Measurements from ENCODE around the gene AP5S1. TPM values are rescaled to one million over a fixed set of nuclear protein-coding genes. Genes with fewer than 3 reads are reported as not detected.
A peak's percentile ranks its signal among the peaks of the same experiment; 100 is the strongest.

Gene AP5S1
- total and polyA plus RNA-seq, 2 of the 13 experiments (the other 11 are each of a cell fraction or from before 2014, with no cell fraction given): 7.9 to 23.2 TPM

DNA sequence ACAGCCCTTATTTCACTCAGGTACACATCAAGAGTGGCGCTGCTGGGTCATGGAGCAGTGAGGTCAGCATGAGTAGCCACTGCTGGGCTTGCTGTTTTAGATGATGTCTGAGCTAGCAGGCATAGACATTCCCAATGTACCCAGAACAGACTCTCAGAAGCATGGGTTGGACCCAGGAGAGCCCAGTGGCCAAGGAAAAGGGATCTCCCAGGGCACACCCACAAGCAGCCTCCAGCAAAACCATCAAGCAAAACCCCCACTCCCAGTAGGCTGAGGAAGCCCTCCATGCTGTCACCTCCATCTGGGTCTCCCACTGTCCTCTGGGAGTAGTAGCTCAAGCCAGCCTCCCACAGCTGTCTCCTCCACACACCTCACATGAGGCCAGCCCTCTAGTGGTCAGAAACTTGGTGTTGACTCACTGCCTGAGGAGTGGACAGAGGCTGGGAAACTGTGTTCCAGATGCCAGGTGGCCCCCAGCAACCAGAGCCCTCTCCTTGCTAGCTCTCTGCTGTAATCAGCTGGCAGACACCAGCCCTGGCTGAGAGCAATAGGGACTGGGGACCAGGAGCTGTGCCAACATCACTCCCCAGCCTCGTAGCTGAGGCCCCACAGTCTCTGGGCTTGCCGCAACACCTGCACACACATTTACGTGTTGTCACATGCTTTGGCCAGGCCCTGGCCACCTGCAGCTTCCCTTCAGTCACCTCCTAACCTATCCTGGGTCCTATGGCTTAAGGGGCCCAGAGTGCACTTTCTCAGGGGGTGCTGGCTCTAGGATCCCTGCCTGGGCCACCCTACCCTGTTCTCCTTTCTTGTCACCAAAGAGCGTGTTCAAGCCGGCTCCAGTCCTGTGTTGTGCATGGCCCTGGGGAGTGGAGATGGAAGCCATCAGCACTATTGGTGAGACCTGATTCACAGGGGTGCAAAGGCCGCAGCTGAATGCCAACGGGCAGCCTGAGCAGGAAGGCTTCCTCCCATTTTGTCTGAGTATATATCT, 1.9 kb upstream of the AP5S1 start (continued):
- TF ChIP-seq, protein P1, sequence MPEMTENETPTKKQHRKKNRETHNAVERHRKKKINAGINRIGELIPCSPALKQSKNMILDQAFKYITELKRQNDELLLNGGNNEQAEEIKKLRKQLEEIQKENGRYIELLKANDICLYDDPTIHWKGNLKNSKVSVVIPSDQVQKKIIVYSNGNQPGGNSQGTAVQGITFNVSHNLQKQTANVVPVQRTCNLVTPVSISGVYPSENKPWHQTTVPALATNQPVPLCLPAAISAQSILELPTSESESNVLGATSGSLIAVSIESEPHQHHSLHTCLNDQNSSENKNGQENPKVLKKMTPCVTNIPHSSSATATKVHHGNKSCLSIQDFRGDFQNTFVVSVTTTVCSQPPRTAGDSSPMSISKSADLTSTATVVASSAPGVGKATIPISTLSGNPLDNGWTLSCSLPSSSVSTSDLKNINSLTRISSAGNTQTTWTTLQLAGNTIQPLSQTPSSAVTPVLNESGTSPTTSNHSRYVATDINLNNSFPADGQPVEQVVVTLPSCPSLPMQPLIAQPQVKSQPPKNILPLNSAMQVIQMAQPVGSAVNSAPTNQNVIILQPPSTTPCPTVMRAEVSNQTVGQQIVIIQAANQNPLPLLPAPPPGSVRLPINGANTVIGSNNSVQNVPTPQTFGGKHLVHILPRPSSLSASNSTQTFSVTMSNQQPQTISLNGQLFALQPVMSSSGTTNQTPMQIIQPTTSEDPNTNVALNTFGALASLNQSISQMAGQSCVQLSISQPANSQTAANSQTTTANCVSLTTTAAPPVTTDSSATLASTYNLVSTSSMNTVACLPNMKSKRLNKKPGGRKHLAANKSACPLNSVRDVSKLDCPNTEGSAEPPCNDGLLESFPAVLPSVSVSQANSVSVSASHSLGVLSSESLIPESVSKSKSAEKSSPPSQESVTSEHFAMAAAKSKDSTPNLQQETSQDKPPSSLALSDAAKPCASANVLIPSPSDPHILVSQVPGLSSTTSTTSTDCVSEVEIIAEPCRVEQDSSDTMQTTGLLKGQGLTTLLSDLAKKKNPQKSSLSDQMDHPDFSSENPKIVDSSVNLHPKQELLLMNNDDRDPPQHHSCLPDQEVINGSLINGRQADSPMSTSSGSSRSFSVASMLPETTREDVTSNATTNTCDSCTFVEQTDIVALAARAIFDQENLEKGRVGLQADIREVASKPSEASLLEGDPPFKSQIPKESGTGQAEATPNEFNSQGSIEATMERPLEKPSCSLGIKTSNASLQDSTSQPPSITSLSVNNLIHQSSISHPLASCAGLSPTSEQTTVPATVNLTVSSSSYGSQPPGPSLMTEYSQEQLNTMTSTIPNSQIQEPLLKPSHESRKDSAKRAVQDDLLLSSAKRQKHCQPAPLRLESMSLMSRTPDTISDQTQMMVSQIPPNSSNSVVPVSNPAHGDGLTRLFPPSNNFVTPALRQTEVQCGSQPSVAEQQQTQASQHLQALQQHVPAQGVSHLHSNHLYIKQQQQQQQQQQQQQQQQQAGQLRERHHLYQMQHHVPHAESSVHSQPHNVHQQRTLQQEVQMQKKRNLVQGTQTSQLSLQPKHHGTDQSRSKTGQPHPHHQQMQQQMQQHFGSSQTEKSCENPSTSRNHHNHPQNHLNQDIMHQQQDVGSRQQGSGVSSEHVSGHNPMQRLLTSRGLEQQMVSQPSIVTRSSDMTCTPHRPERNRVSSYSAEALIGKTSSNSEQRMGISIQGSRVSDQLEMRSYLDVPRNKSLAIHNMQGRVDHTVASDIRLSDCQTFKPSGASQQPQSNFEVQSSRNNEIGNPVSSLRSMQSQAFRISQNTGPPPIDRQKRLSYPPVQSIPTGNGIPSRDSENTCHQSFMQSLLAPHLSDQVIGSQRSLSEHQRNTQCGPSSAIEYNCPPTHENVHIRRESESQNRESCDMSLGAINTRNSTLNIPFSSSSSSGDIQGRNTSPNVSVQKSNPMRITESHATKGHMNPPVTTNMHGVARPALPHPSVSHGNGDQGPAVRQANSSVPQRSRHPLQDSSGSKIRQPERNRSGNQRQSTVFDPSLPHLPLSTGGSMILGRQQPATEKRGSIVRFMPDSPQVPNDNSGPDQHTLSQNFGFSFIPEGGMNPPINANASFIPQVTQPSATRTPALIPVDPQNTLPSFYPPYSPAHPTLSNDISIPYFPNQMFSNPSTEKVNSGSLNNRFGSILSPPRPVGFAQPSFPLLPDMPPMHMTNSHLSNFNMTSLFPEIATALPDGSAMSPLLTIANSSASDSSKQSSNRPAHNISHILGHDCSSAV (CRISPR knock-in tag; IDR thresholded peaks at IDR 0.05; ENCODE audit: borderline replicate concordance): no peak
- no peak for TF ChIP-seq ZNF678 (CRISPR knock-in tag; IDR thresholded peaks at IDR 0.05)
- TF ChIP-seq, protein P2, sequence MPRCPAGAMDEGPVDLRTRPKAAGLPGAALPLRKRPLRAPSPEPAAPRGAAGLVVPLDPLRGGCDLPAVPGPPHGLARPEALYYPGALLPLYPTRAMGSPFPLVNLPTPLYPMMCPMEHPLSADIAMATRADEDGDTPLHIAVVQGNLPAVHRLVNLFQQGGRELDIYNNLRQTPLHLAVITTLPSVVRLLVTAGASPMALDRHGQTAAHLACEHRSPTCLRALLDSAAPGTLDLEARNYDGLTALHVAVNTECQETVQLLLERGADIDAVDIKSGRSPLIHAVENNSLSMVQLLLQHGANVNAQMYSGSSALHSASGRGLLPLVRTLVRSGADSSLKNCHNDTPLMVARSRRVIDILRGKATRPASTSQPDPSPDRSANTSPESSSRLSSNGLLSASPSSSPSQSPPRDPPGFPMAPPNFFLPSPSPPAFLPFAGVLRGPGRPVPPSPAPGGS (CRISPR knock-in tag; IDR thresholded peaks at IDR 0.05): peak; percentile 61; the same call in 1 of the 2 replicates
- no peak for TF ChIP-seq LCORL (IDR thresholded peaks at IDR 0.05)
- TF ChIP-seq LCORL (CRISPR knock-in tag; IDR thresholded peaks at IDR 0.05): peak; percentile 91
- TF ChIP-seq ZNF430 (CRISPR knock-in tag; IDR thresholded peaks at IDR 0.05): 0 out of 2 replicates have a peak, but pooled peaks have one; percentile 58
- TF ChIP-seq ZNF3 (CRISPR knock-in tag; IDR thresholded peaks at IDR 0.05): no peak
- TF ChIP-seq, protein P3, sequence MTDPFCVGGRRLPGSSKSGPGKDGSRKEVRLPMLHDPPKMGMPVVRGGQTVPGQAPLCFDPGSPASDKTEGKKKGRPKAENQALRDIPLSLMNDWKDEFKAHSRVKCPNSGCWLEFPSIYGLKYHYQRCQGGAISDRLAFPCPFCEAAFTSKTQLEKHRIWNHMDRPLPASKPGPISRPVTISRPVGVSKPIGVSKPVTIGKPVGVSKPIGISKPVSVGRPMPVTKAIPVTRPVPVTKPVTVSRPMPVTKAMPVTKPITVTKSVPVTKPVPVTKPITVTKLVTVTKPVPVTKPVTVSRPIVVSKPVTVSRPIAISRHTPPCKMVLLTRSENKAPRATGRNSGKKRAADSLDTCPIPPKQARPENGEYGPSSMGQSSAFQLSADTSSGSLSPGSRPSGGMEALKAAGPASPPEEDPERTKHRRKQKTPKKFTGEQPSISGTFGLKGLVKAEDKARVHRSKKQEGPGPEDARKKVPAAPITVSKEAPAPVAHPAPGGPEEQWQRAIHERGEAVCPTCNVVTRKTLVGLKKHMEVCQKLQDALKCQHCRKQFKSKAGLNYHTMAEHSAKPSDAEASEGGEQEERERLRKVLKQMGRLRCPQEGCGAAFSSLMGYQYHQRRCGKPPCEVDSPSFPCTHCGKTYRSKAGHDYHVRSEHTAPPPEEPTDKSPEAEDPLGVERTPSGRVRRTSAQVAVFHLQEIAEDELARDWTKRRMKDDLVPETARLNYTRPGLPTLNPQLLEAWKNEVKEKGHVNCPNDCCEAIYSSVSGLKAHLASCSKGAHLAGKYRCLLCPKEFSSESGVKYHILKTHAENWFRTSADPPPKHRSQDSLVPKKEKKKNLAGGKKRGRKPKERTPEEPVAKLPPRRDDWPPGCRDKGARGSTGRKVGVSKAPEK (CRISPR knock-in tag; IDR thresholded peaks at IDR 0.05; ENCODE audit: borderline replicate concordance): peak; percentile 94
- no peak for TF ChIP-seq SETDB1 (CRISPR knock-in tag; IDR thresholded peaks at IDR 0.05; ENCODE audit: borderline replicate concordance)
- TF ChIP-seq ZSCAN29 (CRISPR knock-in tag; conservative IDR thresholded peaks at IDR 0.05): 0 out of 2 replicates have a peak, but pooled peaks have one; percentile 34
- TF ChIP-seq ZNF138 (CRISPR knock-in tag; IDR thresholded peaks at IDR 0.05; ENCODE audit: low read depth): peak; percentile 59; the same call in 1 of the 2 replicates
- TF ChIP-seq NFYC (CRISPR knock-in tag; IDR thresholded peaks at IDR 0.05): peak; percentile 14; the same call in 1 of the 2 replicates
- peak; percentile 66; the same call in 1 of the 2 replicates for TF ChIP-seq MAZ (IDR thresholded peaks at IDR 0.05; ENCODE audit: borderline replicate concordance, low read depth, low read length)
- TF ChIP-seq MAZ (CRISPR knock-in tag; IDR thresholded peaks at IDR 0.05; ENCODE audit: low read depth): peak; percentile 83
- no peak for TF ChIP-seq PCBP2 (optimal IDR thresholded peaks at IDR 0.05; ENCODE audit: low read depth, low read length, poor library complexity, severe bottlenecking)
- no peak for TF ChIP-seq ATAD3A (CRISPR knock-in tag; IDR thresholded peaks at IDR 0.05)

All from HepG2 (cell line).